GM19467 (cell line): ENCODE measurements around the gene TCF3.

ENCODE experiments used
- ATAC-seq: cut with Tn5 transposase; IDR thresholded peaks from one replicate; pipeline ENCODE4 v1.9.1; 2021; ENCODE audit warnings: mild to moderate bottlenecking, moderate library complexity; ENCODE audit not compliant: unreplicated experiment

TCF3 gene

DNA sequence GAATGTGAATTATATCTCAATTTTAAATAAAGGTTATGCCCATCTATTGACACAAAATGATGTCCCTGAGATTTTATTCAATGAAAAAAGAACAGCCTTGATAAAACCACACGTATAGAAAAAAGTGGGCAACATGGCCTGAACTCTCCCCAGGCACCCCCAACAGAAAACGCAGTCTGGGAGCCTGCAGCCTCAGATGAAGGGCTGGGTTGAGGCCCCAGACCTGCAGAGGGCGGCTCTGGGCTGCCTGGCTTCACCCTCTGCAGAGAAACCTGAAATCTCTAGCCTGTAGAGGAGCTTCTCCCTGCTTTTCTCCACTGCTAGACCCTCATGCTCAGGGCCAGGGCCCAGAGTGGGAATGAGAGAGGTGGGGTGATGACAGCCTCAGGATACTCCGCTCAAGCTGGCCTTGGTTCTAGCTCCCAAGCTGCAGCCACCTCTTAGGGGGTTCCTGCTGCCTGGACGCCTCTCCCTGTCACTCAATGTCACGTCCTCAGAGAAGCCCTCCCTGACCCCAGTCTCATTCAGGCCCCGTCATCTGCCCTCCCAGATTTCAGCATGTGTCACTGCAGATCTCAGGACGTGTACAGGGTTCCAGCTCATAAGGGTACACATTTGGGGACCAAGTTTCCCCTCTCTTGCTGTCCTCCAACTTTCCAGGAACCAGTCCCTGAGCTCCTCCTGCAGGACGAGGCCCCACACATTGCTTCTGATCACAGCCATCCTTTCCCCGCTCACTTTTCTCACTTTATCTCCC lies 61.6 kb downstream of the TCF3 start:
- no peak for ATAC-seq

DNA sequence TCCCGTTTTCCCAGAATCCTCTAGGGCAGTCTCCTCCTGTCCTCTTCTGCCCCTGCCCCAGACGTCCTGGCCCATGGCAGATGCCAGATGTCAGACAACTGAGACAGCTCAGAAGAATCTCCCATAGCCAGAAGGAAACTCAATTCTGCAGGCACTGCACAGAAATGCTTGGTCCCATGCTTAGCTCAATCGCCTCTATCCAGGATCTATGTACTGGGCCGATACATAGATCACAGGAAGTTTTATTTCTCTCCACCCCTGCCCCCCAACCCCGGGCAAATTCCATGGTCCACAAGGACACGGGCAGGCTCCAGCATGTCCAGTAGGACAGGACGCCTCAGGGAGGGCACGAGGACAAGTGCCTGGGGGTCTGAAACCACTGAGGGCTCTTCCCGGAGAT lies 64.5 kb downstream of the TCF3 start:
- ATAC-seq: no peak

DNA sequence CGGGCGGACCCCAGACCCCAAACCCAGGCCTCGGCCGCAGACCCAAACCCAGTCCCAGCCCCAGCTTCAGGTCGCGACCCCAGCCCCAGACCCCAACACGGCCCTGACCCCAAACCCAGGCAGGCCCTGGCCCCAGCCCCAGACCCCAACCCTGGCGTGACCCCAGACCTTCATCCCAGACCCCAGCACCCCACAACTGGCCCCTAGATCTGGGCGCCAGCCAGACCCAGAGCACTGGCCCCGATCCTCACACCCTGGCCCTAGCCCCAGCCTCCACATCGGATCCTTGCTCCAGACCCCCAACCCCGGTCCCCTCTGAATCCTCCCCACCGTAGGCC lies 67.2 kb downstream of the TCF3 start:
- no peak for ATAC-seq

- ATAC-seq: no peak
Measured at GRCh38 chr19:1584500-1585242, 67.7 kb downstream of the TCF3 start.

DNA sequence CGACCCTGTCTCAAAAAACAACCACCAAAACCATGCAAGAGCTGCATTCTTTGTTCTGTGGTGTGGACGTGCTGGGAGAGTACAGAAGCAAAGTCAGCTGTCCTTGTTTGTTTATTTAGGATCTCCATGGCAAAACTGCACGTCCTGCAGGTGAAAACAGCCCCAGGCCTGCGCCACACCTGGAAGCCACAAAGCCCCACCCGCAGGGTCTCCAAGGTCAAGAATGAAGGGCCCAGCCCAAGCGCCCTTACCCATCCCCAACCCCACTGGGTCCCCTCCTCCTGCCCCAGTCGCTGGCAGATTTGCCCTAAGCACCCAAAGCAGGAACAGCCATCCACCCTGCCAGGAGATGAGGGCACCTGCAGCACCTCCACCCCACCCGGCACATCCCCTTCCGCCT lies 70.2 kb downstream of the TCF3 start:
- ATAC-seq: no peak

- no peak for ATAC-seq
Measured at GRCh38 chr19:1580957-1581356, 71.5 kb downstream of the TCF3 start.

DNA sequence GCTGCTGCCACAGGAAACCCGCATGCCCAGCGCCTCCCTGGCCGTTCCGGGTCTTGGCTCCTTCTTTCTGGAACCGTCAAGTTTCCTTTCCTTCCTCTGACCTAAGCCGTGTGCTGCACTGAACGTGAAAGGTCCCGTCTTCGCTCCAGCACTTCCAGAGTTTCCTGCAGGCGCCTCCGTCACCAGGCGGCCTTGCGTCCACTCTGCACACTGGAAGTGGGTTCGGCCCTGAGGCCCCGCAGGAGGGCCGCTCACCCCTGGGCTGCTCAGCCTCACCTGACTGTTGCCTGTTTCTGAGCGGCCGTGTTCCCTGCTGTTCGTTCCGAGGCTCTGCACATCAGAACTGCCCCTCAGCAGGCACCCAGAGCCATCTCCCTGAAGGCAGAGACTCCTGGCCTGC lies 72.0 kb downstream of the TCF3 start:
- no peak for ATAC-seq

GRCh38 chr19:1579222-1579621 lies 73.2 kb downstream of the TCF3 start:
- no peak for ATAC-seq

- no peak for ATAC-seq
Measured at GRCh38 chr19:1577929-1578618, 74.3 kb downstream of the TCF3 start.

- no peak for ATAC-seq
Measured at GRCh38 chr19:1577090-1577928, 75.1 kb downstream of the TCF3 start.

DNA sequence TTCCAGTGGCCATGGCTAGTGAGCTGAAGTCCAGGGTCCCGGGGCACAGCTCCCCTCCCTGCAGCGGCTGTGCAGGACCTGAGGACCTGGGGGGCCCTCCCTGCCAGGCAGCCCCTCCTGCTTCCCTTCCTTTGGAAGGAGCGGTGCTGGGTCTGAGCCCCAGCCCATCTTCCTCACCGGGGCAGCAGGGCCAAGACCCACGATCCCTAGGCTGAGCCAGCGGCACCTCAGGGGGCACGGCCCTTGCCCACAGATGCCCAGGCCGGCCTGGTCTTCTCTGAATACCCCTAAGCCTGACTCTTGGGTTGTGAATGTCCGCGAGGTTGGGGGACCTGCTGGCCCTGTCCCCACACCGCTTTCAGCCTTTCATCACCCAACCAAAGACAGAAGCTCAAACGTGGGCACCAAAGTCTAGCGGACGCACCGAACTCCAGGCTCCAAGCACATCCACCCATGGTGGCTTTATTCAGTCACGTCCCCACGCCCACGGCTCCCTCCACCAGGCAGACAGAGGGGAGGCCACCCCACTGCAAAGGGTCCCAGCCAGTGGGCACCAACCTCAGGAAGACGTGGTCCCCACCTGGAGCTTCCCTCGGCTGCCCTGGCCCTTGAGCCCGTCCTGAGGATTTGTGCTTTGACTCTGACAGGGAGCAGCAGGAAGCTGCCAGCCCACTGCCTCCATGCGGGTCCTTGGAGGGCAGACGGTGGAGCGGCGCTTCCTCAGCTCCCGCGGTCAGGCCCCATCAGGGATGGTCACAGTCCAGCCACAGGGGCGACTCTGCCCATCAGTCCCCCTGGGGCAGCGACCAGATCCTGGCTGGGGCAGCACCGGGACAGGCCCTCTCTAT lies 75.9 kb downstream of the TCF3 start:
- no peak for ATAC-seq

- no peak for ATAC-seq
Measured at GRCh38 chr19:1575323-1576241, 76.8 kb downstream of the TCF3 start.

- no peak for ATAC-seq
Measured at GRCh38 chr19:1574354-1575136, 77.9 kb downstream of the TCF3 start.

- ATAC-seq: no peak
Measured at GRCh38 chr19:1572795-1573194, 79.6 kb downstream of the TCF3 start.

DNA sequence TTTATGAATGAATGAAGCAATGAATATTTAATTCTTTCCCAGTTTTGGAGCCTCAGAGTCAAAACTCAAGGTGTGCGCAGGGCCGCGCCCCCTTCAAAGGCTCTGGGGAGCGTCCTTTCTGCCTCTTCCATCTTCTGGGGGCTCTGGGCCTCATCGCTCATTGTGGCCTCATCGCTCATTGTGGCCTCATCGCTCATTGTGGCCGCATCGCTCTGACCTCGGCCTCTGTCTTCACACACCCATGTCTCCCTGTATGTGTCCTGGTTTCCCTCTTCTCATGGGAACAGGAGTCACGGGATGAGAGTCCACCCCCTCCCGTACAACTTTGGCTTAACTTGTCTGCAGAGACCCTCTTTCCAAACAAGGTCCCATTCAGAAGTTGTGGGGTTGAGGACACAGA lies 81.1 kb downstream of the TCF3 start:
- no peak for ATAC-seq

- no peak for ATAC-seq
Measured at GRCh38 chr19:1570836-1571235, 81.6 kb downstream of the TCF3 start.

DNA sequence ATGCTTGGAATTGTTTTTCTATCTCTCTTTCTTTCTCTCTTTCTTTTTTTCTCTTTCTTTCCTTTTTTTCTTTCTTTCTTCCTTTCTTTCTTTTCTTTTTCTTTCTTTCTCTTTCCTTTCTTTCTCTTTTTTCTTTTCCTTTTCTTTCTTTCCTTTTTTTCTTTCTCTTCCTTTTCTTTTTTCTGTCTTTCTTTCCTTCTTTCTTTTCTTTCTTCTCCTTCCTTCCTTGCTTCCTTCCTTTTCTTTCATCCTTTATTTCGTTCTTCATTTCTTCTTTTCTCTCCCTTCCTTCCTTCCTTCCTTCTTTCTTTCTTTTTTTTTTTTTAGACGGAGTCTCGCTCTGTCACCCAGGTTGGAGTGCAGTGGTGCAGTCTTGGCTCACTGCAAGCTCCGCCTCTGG lies 82.4 kb downstream of the TCF3 start:
- no peak for ATAC-seq

- peak; percentile 58 for ATAC-seq
Measured at GRCh38 chr19:1568320-1569019, 83.9 kb downstream of the TCF3 start, which contains the start of gene MEX3D. TSS of gene MEX3D (minus strand) at chr19:1568325. CDS start at chr19:1568058, 267 bp downstream.
